Naive B cell (primary cell): ENCODE data around the gene TLCD3B. TPM values are rescaled to one million over a fixed set of nuclear protein-coding genes. Genes with fewer than 3 reads are reported as not detected.

Experiments
- ATAC-seq, 2 donors: fragments of 150-1000 bp; cut with Tn5 transposase; 2 replicates each; pipeline ENCODE4 v1.10.0; 2021; ENCODE audit warnings: low read depth in 2 of 2, mild to moderate bottlenecking in 2 of 2, moderate library complexity in 2 of 2
- DNase-seq: peaks from one replicate; pipeline ENCODE4 v3.0.0; 2022
- H3K27ac Mint-ChIP-seq, 6 donors: one replicate each; pipeline ENCODE4 v1.8.0; 2020 to 2022; ENCODE audit warnings: mild to moderate bottlenecking in 6 of 6, mixed read lengths in 6 of 6, moderate library complexity in 5 of 6, inconsistent platforms in 2 of 6
- H3K27me3 Mint-ChIP-seq, 3 donors: one replicate each; pipeline ENCODE4 v1.8.0; 2021 to 2022; ENCODE audit warnings: mixed read lengths in 3 of 3, mild to moderate bottlenecking in 1 of 3
- H3K36me3 Mint-ChIP-seq, 2 donors: one replicate each; pipeline ENCODE4 v1.8.0; 2020 to 2022; ENCODE audit warnings: mixed read lengths in 2 of 2, inconsistent platforms in 1 of 2, mild to moderate bottlenecking in 1 of 2
- H3K4me1 Mint-ChIP-seq, 3 donors: one replicate each; pipeline ENCODE4 v1.8.0; 2020 to 2022; ENCODE audit warnings: mixed read lengths in 3 of 3, inconsistent platforms in 1 of 3, mild to moderate bottlenecking in 1 of 3, moderate library complexity in 1 of 3
- H3K4me3 Mint-ChIP-seq, 8 donors: one replicate each; pipeline ENCODE4 v1.8.0; 2020 to 2022; ENCODE audit warnings: mild to moderate bottlenecking in 8 of 8, mixed read lengths in 8 of 8, moderate library complexity in 8 of 8, inconsistent platforms in 2 of 8
- H3K9me3 Mint-ChIP-seq, 7 donors: one replicate each; pipeline ENCODE4 v1.8.0; 2020 to 2022; ENCODE audit warnings: mixed read lengths in 7 of 7, mild to moderate bottlenecking in 5 of 7, inconsistent platforms in 2 of 7, moderate library complexity in 1 of 7
- polyA plus RNA-seq, 6 donors: library from polyadenylated mRNA; unstranded; fragments of 300-500 nt; fragmentation: Illumina TruSeq; gene quantifications; one replicate each; pipeline ENCODE4 v1.2.3, GENCODE V29; 2021; ENCODE audit warnings: low read depth in 6 of 6

TLCD3B gene, protein sequence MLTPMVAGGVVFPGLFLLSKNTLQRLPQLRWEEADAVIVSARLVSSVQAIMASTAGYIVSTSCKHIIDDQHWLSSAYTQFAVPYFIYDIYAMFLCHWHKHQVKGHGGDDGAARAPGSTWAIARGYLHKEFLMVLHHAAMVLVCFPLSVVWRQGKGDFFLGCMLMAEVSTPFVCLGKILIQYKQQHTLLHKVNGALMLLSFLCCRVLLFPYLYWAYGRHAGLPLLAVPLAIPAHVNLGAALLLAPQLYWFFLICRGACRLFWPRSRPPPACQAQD
- polyA plus RNA-seq: not detected

- Mint-ChIP-seq H3K27ac (no peak within 1 kb of the TSS), H3K36me3 (peaks cover 0 to 15% of the 10 kb centered on the region in 2 donors), H3K27me3 (peaks cover 52 to 79% (median 78%) of the 10 kb centered on the region in 3 donors), H3K4me3 (peak within 1 kb of the TSS in 7 of 8 donors; percentile 25 to 73 (median 53)), H3K4me1 (peaks cover 9 to 32% (median 13%) of the 10 kb centered on the region in 3 donors), H3K9me3 (peaks cover 0 to 1% (median 0%) of the 10 kb centered on the region in 7 donors)
- ATAC-seq (peak; percentile 18 to 32), DNase-seq (no peak)
Measured at GRCh38 chr16:30030841-30031413, at the start of gene TLCD3B. Gene TLCD3B (minus strand): TSS chr16:30031271. CDS start chr16:30030527, 744 bp downstream.

DNA sequence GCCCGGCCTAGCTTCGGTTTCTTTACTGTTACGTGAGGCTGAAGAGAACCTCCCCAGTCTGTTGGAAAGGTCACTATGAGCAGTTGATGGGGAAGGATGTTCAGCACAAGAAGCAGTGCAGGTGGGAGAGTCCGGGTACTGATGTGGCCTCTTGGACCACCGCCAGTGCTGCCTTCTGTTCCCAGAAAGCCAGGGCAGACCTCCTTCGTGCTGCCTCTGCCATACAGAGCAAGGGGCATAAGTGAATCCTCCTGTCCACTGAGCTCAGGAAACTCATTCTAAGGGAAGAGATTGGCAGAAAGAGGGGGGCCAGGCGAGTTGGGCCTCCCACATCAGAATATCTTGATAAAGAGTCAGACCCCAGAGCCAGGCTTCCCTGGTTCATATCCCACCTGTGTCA is 48.4 kb upstream of the TLCD3B start:
- ATAC-seq: no peak
- peaks cover 0 to 24% of the 10 kb centered on the region in 2 donors for H3K36me3 Mint-ChIP-seq
- no peak overlapping the region for H3K27ac Mint-ChIP-seq
- DNase-seq: no peak
- H3K27me3 Mint-ChIP-seq: no peaks in the 10 kb centered on the region
- peak overlapping the region in 1 of 8 donors; percentile 36 for H3K4me3 Mint-ChIP-seq
- no peaks in the 10 kb centered on the region for H3K9me3 Mint-ChIP-seq
- peaks cover 27 to 43% (median 32%) of the 10 kb centered on the region in 3 donors for H3K4me1 Mint-ChIP-seq

GRCh38 chr16:30078744-30079143 is 47.7 kb upstream of the TLCD3B start:
- DNase-seq (no peak), ATAC-seq (no peak)
- no peak overlapping the region for H3K27ac Mint-ChIP-seq
- peaks cover 0 to 17% of the 10 kb centered on the region in 2 donors for H3K36me3 Mint-ChIP-seq
- H3K4me1 Mint-ChIP-seq: peaks cover 27 to 43% (median 32%) of the 10 kb centered on the region in 3 donors
- H3K9me3 Mint-ChIP-seq: no peaks in the 10 kb centered on the region
- no peaks in the 10 kb centered on the region for H3K27me3 Mint-ChIP-seq
- peak overlapping the region in 1 of 8 donors; percentile 36 for H3K4me3 Mint-ChIP-seq

DNA sequence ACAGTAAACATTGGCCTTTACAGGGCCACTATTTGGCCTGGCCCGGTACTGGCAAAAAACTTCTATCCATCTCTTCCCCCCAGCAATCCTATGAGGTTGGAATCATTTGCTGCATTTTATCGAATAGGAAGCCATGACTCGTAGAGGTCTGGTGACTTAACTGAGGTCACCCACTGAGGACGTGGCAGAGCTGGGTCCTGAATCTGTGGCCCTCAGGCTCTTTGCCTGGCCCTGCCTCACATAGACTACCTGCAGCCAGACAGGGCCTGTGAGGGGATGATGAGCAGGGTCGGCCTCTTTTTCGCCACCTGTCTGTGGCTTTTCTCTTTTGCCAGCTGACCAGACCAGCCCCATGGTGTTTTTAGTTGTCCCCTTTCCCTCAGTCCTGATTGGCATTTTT is 46.6 kb upstream of the TLCD3B start:
- Mint-ChIP-seq H3K27me3 (no peaks in the 10 kb centered on the region), H3K4me1 (peaks cover 27 to 41% (median 27%) of the 10 kb centered on the region in 3 donors), H3K27ac (peak overlapping the region in 4 of 6 donors; percentile 46 to 96 (median 58)), H3K9me3 (no peaks in the 10 kb centered on the region), H3K4me3 (peak overlapping the region in 7 of 8 donors; percentile 47 to 99 (median 95)), H3K36me3 (peaks cover 0 to 8% of the 10 kb centered on the region in 2 donors)
- DNase-seq (no peak), ATAC-seq (no peak)

- H3K36me3 Mint-ChIP-seq: peaks cover 0 to 7% of the 10 kb centered on the region in 2 donors
- DNase-seq: no peak
- H3K27ac Mint-ChIP-seq: peak overlapping the region; percentile 82 to 97 (median 96)
- peak overlapping the region; percentile 86 to 99 (median 96) for H3K4me3 Mint-ChIP-seq
- no peaks in the 10 kb centered on the region for H3K27me3 Mint-ChIP-seq
- peaks cover 27 to 41% (median 27%) of the 10 kb centered on the region in 3 donors for H3K4me1 Mint-ChIP-seq
- no peaks in the 10 kb centered on the region for H3K9me3 Mint-ChIP-seq
- ATAC-seq: peak; percentile 43 to 57
Measured at GRCh38 chr16:30076276-30076791, 45.3 kb upstream of the TLCD3B start.

- Mint-ChIP-seq H3K9me3 (no peaks in the 10 kb centered on the region), H3K27ac (peak within 1 kb of the TSS; percentile 93 to 97 (median 96)), H3K4me1 (peaks cover 27 to 41% (median 27%) of the 10 kb centered on the region in 3 donors), H3K4me3 (peak within 1 kb of the TSS; percentile 86 to 99 (median 96)), H3K27me3 (no peaks in the 10 kb centered on the region), H3K36me3 (peaks cover 0 to 7% of the 10 kb centered on the region in 2 donors)
- ATAC-seq (peak; percentile 95 to 97), DNase-seq (peak; percentile 89)
Measured at GRCh38 chr16:30075503-30076275, 44.6 kb upstream of the TLCD3B start, which contains the start of gene PPP4C. Gene PPP4C (plus strand): TSS chr16:30075994. CDS start chr16:30076378, 384 bp downstream.

DNA sequence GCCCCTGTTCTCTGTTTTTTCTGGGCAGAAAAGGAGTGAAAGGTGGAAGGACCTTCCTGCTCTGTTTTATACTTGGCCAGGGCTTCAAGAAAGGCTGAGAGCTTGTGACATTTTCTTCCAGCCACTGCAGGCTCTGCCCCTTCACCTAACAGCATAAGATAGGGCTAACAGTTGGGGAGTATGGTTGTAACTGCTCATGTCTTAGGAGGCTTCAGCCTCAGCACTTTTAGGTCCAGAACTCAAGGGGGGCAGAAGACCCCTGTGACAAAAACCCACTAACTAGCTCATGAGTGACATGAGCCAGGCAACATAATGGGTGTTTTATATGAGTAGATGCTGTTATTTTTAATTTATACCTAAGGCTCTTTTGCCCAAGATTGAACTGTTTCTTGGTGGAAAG is 39.4 kb upstream of the TLCD3B start:
- H3K9me3 Mint-ChIP-seq: no peaks in the 10 kb centered on the region
- ATAC-seq (no peak), DNase-seq (no peak)
- peaks cover 12 to 32% (median 16%) of the 10 kb centered on the region in 3 donors for H3K4me1 Mint-ChIP-seq
- no peaks in the 10 kb centered on the region for H3K27me3 Mint-ChIP-seq
- H3K27ac Mint-ChIP-seq: no peak overlapping the region
- H3K36me3 Mint-ChIP-seq: peaks cover under 1 to 4% of the 10 kb centered on the region in 2 donors
- H3K4me3 Mint-ChIP-seq: peak overlapping the region in 1 of 8 donors; percentile 47

DNA sequence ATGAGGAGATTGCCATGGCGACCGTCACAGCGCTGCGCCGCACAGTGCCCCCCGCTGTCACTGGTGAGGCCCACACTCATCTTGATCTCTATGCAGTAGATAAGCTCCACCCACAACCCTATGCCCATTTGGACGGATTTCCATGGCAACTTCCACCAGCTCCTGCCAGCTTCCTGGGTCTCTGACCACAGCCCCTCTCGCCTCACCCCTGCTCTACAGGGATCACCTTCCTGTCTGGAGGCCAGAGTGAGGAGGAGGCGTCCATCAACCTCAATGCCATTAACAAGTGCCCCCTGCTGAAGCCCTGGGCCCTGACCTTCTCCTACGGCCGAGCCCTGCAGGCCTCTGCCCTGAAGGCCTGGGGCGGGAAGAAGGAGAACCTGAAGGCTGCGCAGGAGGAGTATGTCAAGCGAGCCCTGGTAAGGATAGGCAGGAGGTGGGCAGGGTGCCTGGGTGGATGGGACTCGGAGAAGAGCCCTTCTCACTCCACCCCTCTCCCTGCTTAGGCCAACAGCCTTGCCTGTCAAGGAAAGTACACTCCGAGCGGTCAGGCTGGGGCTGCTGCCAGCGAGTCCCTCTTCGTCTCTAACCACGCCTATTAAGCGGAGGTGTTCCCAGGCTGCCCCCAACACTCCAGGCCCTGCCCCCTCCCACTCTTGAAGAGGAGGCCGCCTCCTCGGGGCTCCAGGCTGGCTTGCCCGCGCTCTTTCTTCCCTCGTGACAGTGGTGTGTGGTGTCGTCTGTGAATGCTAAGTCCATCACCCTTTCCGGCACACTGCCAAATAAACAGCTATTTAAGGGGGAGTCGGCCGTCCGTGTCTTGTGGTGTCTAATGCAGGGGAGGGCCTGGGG is 38.8 kb upstream of the TLCD3B start:
- H3K27ac Mint-ChIP-seq: peak overlapping the region in 3 of 6 donors; percentile 20 to 49 (median 34)
- no peak for ATAC-seq
- H3K9me3 Mint-ChIP-seq: no peaks in the 10 kb centered on the region
- DNase-seq: no peak
- no peaks in the 10 kb centered on the region for H3K27me3 Mint-ChIP-seq
- peak overlapping the region in 1 of 8 donors; percentile 78 for H3K4me3 Mint-ChIP-seq
- H3K4me1 Mint-ChIP-seq: peaks cover 16 to 26% (median 17%) of the 10 kb centered on the region in 3 donors
- peaks cover 0 to 4% of the 10 kb centered on the region in 2 donors for H3K36me3 Mint-ChIP-seq

DNA sequence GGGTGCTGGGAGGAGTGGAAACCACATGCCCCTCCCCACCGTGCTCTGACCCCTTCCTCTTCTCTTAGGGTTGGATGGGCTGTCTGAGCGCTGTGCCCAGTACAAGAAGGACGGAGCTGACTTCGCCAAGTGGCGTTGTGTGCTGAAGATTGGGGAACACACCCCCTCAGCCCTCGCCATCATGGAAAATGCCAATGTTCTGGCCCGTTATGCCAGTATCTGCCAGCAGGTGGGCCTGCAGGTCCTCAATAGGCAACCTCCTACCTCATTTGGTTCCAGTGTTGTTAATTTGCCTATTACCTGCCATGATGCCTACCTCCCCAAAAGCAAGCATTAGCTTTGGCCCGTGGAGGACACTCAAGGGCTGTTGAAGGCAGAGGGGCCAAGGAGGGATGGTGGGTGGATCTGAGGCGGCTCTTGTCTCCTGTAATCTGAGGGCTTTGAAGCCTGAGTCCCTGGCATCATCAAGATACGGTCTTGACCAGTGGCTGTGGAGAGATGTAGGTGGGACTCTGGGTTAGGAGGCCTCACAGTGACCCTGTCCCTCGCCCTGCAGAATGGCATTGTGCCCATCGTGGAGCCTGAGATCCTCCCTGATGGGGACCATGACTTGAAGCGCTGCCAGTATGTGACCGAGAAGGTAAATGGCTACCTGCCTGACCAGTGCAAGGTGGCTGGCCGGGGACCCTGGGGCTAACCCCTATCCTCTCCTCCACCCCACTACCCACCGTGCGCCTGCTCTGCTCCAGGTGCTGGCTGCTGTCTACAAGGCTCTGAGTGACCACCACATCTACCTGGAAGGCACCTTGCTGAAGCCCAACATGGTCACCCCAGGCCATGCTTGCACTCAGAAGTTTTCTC is 37.9 kb upstream of the TLCD3B start:
- Mint-ChIP-seq H3K27ac (peak overlapping the region in 5 of 6 donors; percentile 24 to 81 (median 63)), H3K36me3 (peaks cover 0 to 4% of the 10 kb centered on the region in 2 donors), H3K4me3 (peak overlapping the region in 7 of 8 donors; percentile 9 to 78 (median 56)), H3K4me1 (peaks cover 18 to 28% (median 23%) of the 10 kb centered on the region in 3 donors), H3K27me3 (no peaks in the 10 kb centered on the region), H3K9me3 (no peaks in the 10 kb centered on the region)
- DNase-seq (peak; percentile 60), ATAC-seq (no peak)

- Mint-ChIP-seq H3K9me3 (no peaks in the 10 kb centered on the region), H3K27ac (peak overlapping the region in 4 of 6 donors; percentile 24 to 81 (median 70)), H3K27me3 (no peaks in the 10 kb centered on the region), H3K36me3 (peaks cover 0 to 4% of the 10 kb centered on the region in 2 donors), H3K4me1 (peaks cover 21 to 34% (median 29%) of the 10 kb centered on the region in 3 donors), H3K4me3 (peak overlapping the region in 5 of 8 donors; percentile 9 to 78 (median 56))
- no peak for ATAC-seq
- no peak for DNase-seq
Measured at GRCh38 chr16:30068333-30068732, 37.3 kb upstream of the TLCD3B start.

DNA sequence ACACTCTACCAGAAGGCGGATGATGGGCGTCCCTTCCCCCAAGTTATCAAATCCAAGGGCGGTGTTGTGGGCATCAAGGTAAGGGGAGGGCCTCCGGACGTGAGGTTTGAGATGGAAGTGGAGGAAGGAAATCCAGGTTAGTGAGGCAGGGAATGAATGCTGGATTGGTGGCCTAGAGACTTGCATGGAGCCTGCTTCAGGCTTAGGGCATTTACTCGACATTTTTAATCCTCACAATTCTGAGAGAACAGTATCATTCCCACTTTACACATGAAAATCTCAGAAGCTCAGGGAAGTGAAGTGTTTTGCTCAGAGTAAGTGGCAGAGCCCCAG is 36.5 kb upstream of the TLCD3B start:
- H3K4me3 Mint-ChIP-seq: peak overlapping the region in 7 of 8 donors; percentile 41 to 100 (median 95)
- peaks cover 0 to 4% of the 10 kb centered on the region in 2 donors for H3K36me3 Mint-ChIP-seq
- H3K9me3 Mint-ChIP-seq: no peaks in the 10 kb centered on the region
- H3K27ac Mint-ChIP-seq: peak overlapping the region in 1 of 6 donors; percentile 85
- ATAC-seq (no peak), DNase-seq (no peak)
- peaks cover 21 to 36% (median 29%) of the 10 kb centered on the region in 3 donors for H3K4me1 Mint-ChIP-seq
- no peaks in the 10 kb centered on the region for H3K27me3 Mint-ChIP-seq
